NB4 (cell line): ENCODE measurements around the gene NDUFS6.

Source experiments
- CTCF ChIP-seq: IDR thresholded peaks from one replicate; pipeline ENCODE4 v1.5.1; 2012; ENCODE audit warnings: low read depth, low read length
- MYC ChIP-seq: IDR thresholded peaks from 2 replicates; pipeline ENCODE4 v1.6.1; 2011; ENCODE audit warnings: low read depth, low read length

DNA sequence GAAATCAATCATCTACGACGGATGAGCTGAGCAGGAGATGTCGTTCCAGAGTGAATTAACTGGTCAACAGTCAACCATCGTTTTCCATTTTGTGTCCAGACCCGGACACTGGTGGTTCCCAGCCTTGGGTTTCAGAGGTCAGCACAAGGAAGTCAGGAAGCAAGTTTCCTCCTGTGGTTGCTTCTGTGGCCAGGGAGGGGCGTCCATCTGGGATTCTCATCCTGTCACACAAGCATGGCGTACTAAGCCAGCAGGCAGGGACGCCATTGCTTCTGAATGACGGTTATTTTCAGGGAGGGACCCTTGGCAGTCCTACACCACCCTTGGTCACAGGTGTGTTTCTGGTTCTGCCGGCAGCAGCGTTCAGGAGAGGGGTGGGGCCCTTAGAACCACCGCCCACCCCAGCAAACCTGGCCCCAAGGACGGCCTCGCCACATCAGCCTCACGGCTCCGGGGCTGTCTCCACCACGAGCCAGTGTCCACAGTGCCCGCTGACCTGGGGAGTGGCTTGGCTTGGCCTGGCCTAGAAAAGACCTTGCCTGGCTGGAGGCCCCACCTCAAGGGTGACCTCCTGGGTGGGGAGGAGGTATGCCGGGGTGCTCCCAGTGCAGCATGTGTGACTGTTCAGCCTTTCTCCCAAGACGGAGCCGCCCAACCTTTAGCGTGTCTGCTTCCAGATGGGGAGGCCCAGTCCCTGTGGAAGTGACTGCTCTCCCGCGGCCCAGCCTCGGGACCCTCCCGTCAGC lies 25.2 kb downstream of the NDUFS6 start:
- TF ChIP-seq CTCF (no peak), MYC (no peak)
